Endothelial cell (in vitro differentiated cells): ENCODE measurements around the gene SLC6A11. TPM values are rescaled to one million over a fixed set of nuclear protein-coding genes. Genes with fewer than 3 reads are reported as not detected.

ENCODE experiments used
- DNase-seq: peaks from one replicate; pipeline ENCODE4 v3.0.0; 2021; ENCODE audit warnings: low spot score
- H3K27ac Mint-ChIP-seq: one replicate; pipeline ENCODE4 v1.8.0; 2021; ENCODE audit warnings: mixed read lengths, inconsistent platforms; ENCODE audit not compliant: unreplicated experiment
- H3K27me3 Mint-ChIP-seq: one replicate; pipeline ENCODE4 v1.8.0; 2021; ENCODE audit warnings: mild to moderate bottlenecking, moderate library complexity, mixed read lengths, inconsistent platforms; ENCODE audit not compliant: unreplicated experiment
- H3K36me3 Mint-ChIP-seq: one replicate; pipeline ENCODE4 v1.8.0; 2021; ENCODE audit warnings: mild to moderate bottlenecking, low read depth, mixed read lengths, inconsistent platforms; ENCODE audit not compliant: unreplicated experiment
- H3K4me1 Mint-ChIP-seq: one replicate; pipeline ENCODE4 v1.8.0; 2021; ENCODE audit warnings: mild to moderate bottlenecking, mixed read lengths, inconsistent platforms; ENCODE audit not compliant: unreplicated experiment
- H3K4me3 Mint-ChIP-seq: one replicate; pipeline ENCODE4 v1.8.0; 2021; ENCODE audit warnings: mild to moderate bottlenecking, mixed read lengths, inconsistent platforms; ENCODE audit not compliant: unreplicated experiment
- H3K9me3 Mint-ChIP-seq: one replicate; pipeline ENCODE4 v1.8.0; 2021; ENCODE audit warnings: mixed read lengths, inconsistent platforms; ENCODE audit not compliant: unreplicated experiment
- CTCF ChIP-seq: fragments of 200-600 bp; sonication (generic); IDR thresholded peaks from one replicate; pipeline ENCODE4 v1.5.0; 2021; ENCODE audit warnings: antibody characterized with exemption; ENCODE audit not compliant: unreplicated experiment
- total RNA-seq: library from RNA; stranded (reverse); fragmentation: NEBNext Ultra II Directional; extraction: Animal tissue kit (Norgen Biotek cat#: 25700); gene quantifications from one replicate; pipeline ENCODE4 v1.2.1, GENCODE V29; 2021; ENCODE audit not compliant: unreplicated experiment

Gene SLC6A11
- total RNA-seq, 1 donor from 2014 or later = 0.15 TPM

GRCh38 chr3:10775259-10775658 lies 40.8 kb upstream of the SLC6A11 start:
- no peaks in the 10 kb centered on the region for H3K4me1 Mint-ChIP-seq
- H3K9me3 Mint-ChIP-seq = no peaks in the 10 kb centered on the region
- TF ChIP-seq CTCF = no peak
- no peak for DNase-seq
- H3K27me3 Mint-ChIP-seq = peaks cover 3% of the 10 kb centered on the region
- no peak overlapping the region for H3K4me3 Mint-ChIP-seq
- H3K27ac Mint-ChIP-seq = no peak overlapping the region
- no peaks in the 10 kb centered on the region for H3K36me3 Mint-ChIP-seq

GRCh38 chr3:10775828-10776227 lies 40.2 kb upstream of the SLC6A11 start:
- no peaks in the 10 kb centered on the region for H3K4me1 Mint-ChIP-seq
- H3K27me3 Mint-ChIP-seq = peaks cover 3% of the 10 kb centered on the region
- H3K27ac Mint-ChIP-seq = no peak overlapping the region
- no peak for DNase-seq
- no peak for TF ChIP-seq CTCF
- H3K36me3 Mint-ChIP-seq = no peaks in the 10 kb centered on the region
- no peak overlapping the region for H3K4me3 Mint-ChIP-seq
- H3K9me3 Mint-ChIP-seq = no peaks in the 10 kb centered on the region

- DNase-seq = no peak
- H3K27me3 Mint-ChIP-seq = peaks cover 3% of the 10 kb centered on the region
- H3K9me3 Mint-ChIP-seq = no peaks in the 10 kb centered on the region
- no peak for TF ChIP-seq CTCF
- H3K4me1 Mint-ChIP-seq = no peaks in the 10 kb centered on the region
- H3K27ac Mint-ChIP-seq = no peak overlapping the region
- H3K4me3 Mint-ChIP-seq = no peak overlapping the region
- H3K36me3 Mint-ChIP-seq = no peaks in the 10 kb centered on the region
Observed at GRCh38 chr3:10777627-10778026, 38.4 kb upstream of the SLC6A11 start.

GRCh38 chr3:10778492-10779292 lies 37.3 kb upstream of the SLC6A11 start:
- no peak overlapping the region for H3K27ac Mint-ChIP-seq
- H3K36me3 Mint-ChIP-seq = no peaks in the 10 kb centered on the region
- H3K4me3 Mint-ChIP-seq = no peak overlapping the region
- peaks cover 3% of the 10 kb centered on the region for H3K27me3 Mint-ChIP-seq
- TF ChIP-seq CTCF = no peak
- no peak for DNase-seq
- peaks cover under 1% of the 10 kb centered on the region for H3K4me1 Mint-ChIP-seq
- H3K9me3 Mint-ChIP-seq = no peaks in the 10 kb centered on the region

GRCh38 chr3:10779293-10779805 lies 36.7 kb upstream of the SLC6A11 start:
- Mint-ChIP-seq H3K4me1 (peaks cover 6% of the 10 kb centered on the region), H3K27me3 (peaks cover 3% of the 10 kb centered on the region), H3K36me3 (no peaks in the 10 kb centered on the region), H3K9me3 (no peaks in the 10 kb centered on the region), H3K4me3 (no peak overlapping the region), H3K27ac (no peak overlapping the region)
- DNase-seq = no peak
- TF ChIP-seq CTCF = no peak
